ENCODE results near the gene TRIM36. TPM values are rescaled to one million over a fixed set of nuclear protein-coding genes. Genes with fewer than 3 reads are reported as not detected.

The TRIM36 gene
- total RNA-seq, 2 experiments from 2014 or later, result 0.13 to 0.24 TPM

DNA sequence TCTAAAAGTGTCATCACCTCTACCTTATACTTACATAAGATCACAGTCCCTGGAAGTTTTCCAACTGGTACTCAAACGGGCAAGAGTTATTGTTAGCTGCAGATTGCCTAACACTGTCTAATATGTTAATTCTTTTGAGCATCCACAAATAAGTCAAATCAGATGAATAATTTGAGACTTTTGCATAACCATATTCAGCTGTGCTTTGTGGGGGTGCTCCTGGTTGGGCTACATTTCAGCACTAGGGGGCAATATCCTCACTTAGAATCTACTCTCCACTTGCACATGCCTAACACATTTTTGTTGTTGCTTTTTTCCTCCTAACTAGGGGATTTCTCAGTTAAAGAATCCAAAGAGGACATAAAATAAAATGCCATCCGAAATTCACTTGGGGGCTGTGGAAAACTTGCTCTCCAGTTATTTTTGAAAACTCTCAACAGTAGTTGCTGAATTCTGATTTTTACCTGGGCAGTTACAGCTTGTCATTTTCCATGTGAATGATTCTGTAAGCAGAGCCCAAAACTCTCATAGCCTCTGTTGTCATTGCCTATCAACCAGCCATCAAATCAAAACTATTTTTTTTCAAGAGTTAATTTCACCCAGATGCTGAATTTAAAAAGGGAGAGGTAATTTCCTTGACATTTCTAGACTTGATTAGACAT is 71.5 kb downstream of the TRIM36 start:
- ATAC-seq, result peak; percentile 67
- H3K9me3 Mint-ChIP-seq (ENCODE audit: insufficient read depth), result no peaks in the 10 kb centered on the region
- CTCF ChIA-PET, result interaction anchor here (0.7 to 2.0 kb wide), 28 partner anchors 8 to 1486 kb away, joined by 3 to 20 read pairs (median 4); partner anchors contain the start of gene CCDC112

DNA sequence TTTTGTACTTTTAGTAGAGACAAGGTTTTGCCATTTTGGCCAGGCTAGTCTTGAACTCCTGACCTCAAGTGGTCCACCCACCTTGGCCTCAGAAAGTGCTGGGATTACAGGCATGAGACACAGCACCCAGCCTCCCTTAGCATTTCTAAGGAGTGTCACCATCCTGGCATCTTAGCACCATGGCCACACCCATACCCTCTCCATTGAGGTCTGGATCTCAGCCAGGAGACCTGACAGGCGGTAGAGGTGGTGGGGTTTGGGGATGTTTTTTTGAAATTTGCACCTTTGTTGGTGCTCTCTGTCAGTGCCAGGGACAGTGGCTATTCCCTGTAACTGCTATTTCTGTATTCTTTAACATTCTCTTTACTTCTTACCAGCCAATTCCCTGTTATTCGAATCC is 72.5 kb downstream of the TRIM36 start:
- no peaks in the 10 kb centered on the region for H3K9me3 Mint-ChIP-seq (ENCODE audit: insufficient read depth)
- no peak for ATAC-seq
- H3K4me1 Mint-ChIP-seq (ENCODE audit: low read depth), result no peaks in the 10 kb centered on the region
- H3K27me3 Mint-ChIP-seq (ENCODE audit: low read depth), result peaks cover 11% of the 10 kb centered on the region
- ChIA-PET POLR2A (no interaction called here), CTCF (interaction anchor here (0.7 to 2.0 kb wide), 23 partner anchors 8 to 1485 kb away, joined by 3 to 20 read pairs (median 5); partner anchors contain the start of gene CCDC112)
- no peaks in the 10 kb centered on the region for H3K36me3 Mint-ChIP-seq (ENCODE audit: low read depth)
- no peak overlapping the region for H3K27ac Mint-ChIP-seq
- DNase-seq, result no peak
- H3K4me3 Mint-ChIP-seq, result no peak overlapping the region

More for the DNA sequence above, 71.5 kb downstream of the TRIM36 start:
- H3K36me3 Mint-ChIP-seq (ENCODE audit: low read depth), result no peaks in the 10 kb centered on the region
- peaks cover 11% of the 10 kb centered on the region for H3K27me3 Mint-ChIP-seq (ENCODE audit: low read depth)
- H3K27ac Mint-ChIP-seq, result no peak overlapping the region
- no peak overlapping the region for H3K4me3 Mint-ChIP-seq
- DNase-seq, result peak; percentile 50
- POLR2A ChIA-PET, result interaction anchor here (0.6 to 0.8 kb wide), 2 partner anchors 149 to 164 kb away, joined by 3 to 6 read pairs; no protein-coding TSS in a partner anchor
- H3K4me1 Mint-ChIP-seq (ENCODE audit: low read depth), result no peaks in the 10 kb centered on the region

DNA sequence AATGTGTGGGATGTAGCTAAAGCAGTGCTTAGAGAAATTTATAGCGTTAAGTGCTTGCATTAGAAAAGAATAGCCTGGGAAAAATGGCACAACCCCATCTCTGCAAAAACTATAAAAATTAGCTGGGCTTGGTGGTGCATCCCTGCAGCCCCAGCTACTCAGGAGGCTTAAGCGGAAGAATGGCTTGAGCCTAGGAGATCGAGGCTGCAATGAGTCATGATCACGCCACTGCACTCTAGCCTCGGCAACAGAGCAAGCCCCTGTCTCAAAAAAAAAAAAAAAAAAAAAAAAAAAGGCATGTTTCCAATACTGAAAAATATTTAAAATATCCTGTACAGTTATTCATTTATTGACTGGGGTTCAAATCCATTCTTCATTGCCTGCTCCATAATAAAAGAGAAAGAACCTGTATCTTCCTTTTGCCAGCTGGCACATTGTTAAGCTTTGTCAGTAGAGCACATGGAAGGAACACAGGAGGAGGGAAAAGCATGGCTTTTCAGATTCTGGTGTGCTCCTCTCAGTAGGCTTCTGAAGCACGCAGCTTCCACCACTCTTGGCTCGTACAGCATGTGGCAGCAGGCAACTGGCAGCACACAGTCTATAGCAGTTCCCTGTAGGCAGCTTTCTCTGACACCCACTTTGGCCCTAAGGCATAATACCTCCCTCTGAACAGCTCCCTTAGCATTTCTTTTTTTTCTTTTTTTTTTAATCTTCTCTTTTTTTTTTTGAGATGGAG is 73.5 kb downstream of the TRIM36 start:
- no peak overlapping the region for H3K4me3 Mint-ChIP-seq
- H3K27me3 Mint-ChIP-seq (ENCODE audit: low read depth), result peaks cover 11% of the 10 kb centered on the region
- no peak for ATAC-seq
- CTCF ChIA-PET, result interaction anchor here (1.2 to 1.5 kb wide), 3 partner anchors 93 to 151 kb away, joined by 3 to 8 read pairs (median 6); no protein-coding TSS in a partner anchor
- no peaks in the 10 kb centered on the region for H3K9me3 Mint-ChIP-seq (ENCODE audit: insufficient read depth)
- DNase-seq, result no peak
- POLR2A ChIA-PET, result no interaction called here
- H3K27ac Mint-ChIP-seq, result no peak overlapping the region
- no peaks in the 10 kb centered on the region for H3K36me3 Mint-ChIP-seq (ENCODE audit: low read depth)
- no peaks in the 10 kb centered on the region for H3K4me1 Mint-ChIP-seq (ENCODE audit: low read depth)

DNA sequence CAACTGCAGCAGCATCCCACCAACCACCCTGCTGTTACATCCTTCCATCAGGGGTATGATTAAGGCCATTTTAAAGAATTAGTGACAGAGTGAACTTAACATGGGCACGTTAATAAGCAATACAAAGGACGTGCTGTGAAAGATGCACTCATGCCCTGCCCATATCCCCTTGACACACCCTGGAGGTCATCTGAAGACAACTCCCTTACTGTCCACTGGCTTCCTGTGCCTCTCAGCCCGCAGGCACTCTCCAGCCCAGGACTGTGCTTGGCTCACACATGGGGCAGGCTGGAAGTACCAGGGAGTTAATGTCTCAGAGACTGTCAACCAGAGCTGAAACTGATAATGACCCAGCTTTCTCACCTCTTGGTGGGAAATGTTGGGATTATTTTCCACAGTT is 81.8 kb downstream of the TRIM36 start:
- peaks cover 8% of the 10 kb centered on the region for H3K27me3 Mint-ChIP-seq (ENCODE audit: low read depth)
- DNase-seq (no peak), ATAC-seq (no peak)
- ChIA-PET CTCF (interaction anchor here (2.5 kb wide), 1 partner anchor 10 kb away, joined by 14 read pairs; no protein-coding TSS in a partner anchor), POLR2A (no interaction called here)
- no peaks in the 10 kb centered on the region for H3K9me3 Mint-ChIP-seq (ENCODE audit: insufficient read depth)
- H3K36me3 Mint-ChIP-seq (ENCODE audit: low read depth), result no peaks in the 10 kb centered on the region
- no peak overlapping the region for H3K4me3 Mint-ChIP-seq
- no peaks in the 10 kb centered on the region for H3K4me1 Mint-ChIP-seq (ENCODE audit: low read depth)
- no peak overlapping the region for H3K27ac Mint-ChIP-seq

DNA sequence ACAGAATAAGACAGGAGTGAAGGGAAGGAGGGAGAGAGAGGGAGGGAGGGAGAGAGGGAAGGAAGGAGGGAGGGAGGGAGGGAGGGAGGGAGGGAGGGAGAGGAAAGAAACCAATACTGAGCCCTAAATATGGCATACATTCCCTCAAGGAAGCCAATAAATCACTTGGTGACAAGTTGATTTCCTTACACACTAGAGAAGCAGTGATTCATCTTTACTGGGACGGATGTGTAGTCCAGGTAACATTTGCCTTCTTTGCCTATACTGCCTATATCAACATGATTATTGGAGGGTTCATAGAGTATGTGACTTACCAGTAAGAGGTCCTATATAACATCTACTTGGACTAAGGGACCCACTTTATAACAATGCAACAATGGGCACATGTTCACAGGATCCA is 83.2 kb downstream of the TRIM36 start:
- no peak for DNase-seq
- ChIA-PET CTCF (no interaction called here), POLR2A (no interaction called here)
- H3K36me3 Mint-ChIP-seq (ENCODE audit: low read depth), result no peaks in the 10 kb centered on the region
- no peak overlapping the region for H3K27ac Mint-ChIP-seq
- no peak for ATAC-seq
- H3K9me3 Mint-ChIP-seq (ENCODE audit: insufficient read depth), result no peaks in the 10 kb centered on the region
- H3K4me3 Mint-ChIP-seq, result no peak overlapping the region
- H3K4me1 Mint-ChIP-seq (ENCODE audit: low read depth), result no peaks in the 10 kb centered on the region
- peaks cover 8% of the 10 kb centered on the region for H3K27me3 Mint-ChIP-seq (ENCODE audit: low read depth)

- ChIA-PET POLR2A (no interaction called here), CTCF (no interaction called here)
- Mint-ChIP-seq H3K27me3 (ENCODE audit: low read depth) (peaks cover 6% of the 10 kb centered on the region), H3K4me1 (ENCODE audit: low read depth) (no peaks in the 10 kb centered on the region), H3K4me3 (no peak overlapping the region), H3K36me3 (ENCODE audit: low read depth) (no peaks in the 10 kb centered on the region), H3K27ac (no peak overlapping the region), H3K9me3 (ENCODE audit: insufficient read depth) (no peaks in the 10 kb centered on the region)
- no peak for ATAC-seq
- no peak for DNase-seq
Observed at GRCh38 chr5:115084246-115084793, 85.4 kb downstream of the TRIM36 start.

DNA sequence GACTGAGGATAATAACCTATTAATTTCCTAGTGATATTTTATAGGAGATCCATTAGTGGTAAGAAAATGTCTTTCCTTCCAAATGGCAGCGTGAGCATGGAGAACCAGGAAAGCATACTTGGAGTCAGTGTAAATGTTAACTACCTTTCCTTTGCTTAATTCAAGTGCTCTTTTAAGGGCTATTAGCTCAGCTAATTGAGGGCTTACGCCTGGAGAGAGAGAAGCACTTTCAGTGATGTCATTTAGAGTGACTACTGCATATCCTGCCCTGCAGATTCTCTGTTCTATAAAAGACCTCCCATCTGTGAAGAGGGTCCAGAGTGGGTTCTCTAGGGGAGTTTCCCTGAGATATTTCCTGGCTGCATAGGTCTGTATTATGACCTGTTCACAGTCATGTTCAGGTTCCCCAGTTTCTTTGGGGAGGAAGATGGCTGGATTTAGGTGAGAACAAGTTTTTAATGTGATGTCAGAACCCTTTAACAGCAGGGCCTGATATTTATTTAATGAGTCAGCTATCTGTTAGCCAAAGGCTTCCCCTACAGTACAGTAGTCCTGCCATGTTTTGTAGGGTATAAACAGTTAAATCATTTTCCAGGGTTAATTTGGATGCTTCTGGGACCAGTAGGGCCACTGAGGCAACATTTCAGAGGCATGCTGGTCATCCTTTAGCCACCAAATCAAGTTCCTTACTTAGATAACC is 89.6 kb downstream of the TRIM36 start:
- POLR2A ChIA-PET, result no interaction called here
- Mint-ChIP-seq H3K36me3 (ENCODE audit: low read depth) (no peaks in the 10 kb centered on the region), H3K4me3 (no peak overlapping the region), H3K9me3 (ENCODE audit: insufficient read depth) (no peaks in the 10 kb centered on the region), H3K27ac (no peak overlapping the region), H3K27me3 (ENCODE audit: low read depth) (peaks cover 9% of the 10 kb centered on the region), H3K4me1 (ENCODE audit: low read depth) (no peaks in the 10 kb centered on the region)
- CTCF ChIA-PET, result no interaction called here
- ATAC-seq, result no peak
- DNase-seq, result no peak

Other genes with a start within 250 kb of the TRIM36 start
- gene PGGT1B, start 93.0 kb upstream of the TRIM36 start, total RNA-seq, result 10 to 100 TPM; 26.1 to 28.6 TPM
- under 1 TPM; 0.50 to 0.71 TPM for gene CCDC112, start 126.7 kb upstream of the TRIM36 start, total RNA-seq